Osteoblast (primary cell): Measurements from ENCODE around the gene ARRB2. TPM values are rescaled to one million over a fixed set of nuclear protein-coding genes. Genes with fewer than 3 reads are reported as not detected.
A peak's percentile ranks its signal among the peaks of the same experiment; 100 is the strongest.

Experiments used
- DNase-seq: peaks from one replicate; pipeline ENCODE4 v3.0.0; 2011; ENCODE audit warnings: low spot score, mixed read lengths; ENCODE audit not compliant: insufficient read length; ENCODE audit errors: missing footprints
- H2AFZ ChIP-seq: 2 replicates; pipeline ENCODE4 v1.6.0; 2011; ENCODE audit warnings: mild to moderate bottlenecking, low read length
- H3K27ac ChIP-seq: 2 replicates; pipeline ENCODE4 v1.5.1; 2011; ENCODE audit warnings: mild to moderate bottlenecking, low read depth, low read length, moderate library complexity
- H3K27me3 ChIP-seq: 2 replicates; pipeline ENCODE4 v1.6.0; 2012; ENCODE audit warnings: mild to moderate bottlenecking, control low read depth, inconsistent platforms, low read length, moderate library complexity; ENCODE audit not compliant: insufficient read depth
- H3K36me3 ChIP-seq: 2 replicates; pipeline ENCODE4 v1.5.1; 2011; ENCODE audit warnings: mild to moderate bottlenecking, low read length, control low read depth, moderate library complexity; ENCODE audit not compliant: insufficient read depth
- H3K4me1 ChIP-seq: 2 replicates; pipeline ENCODE4 v1.5.1; 2011; ENCODE audit warnings: mild to moderate bottlenecking, low read length, control low read depth, moderate library complexity; ENCODE audit not compliant: insufficient read depth
- H3K4me2 ChIP-seq: 2 replicates; pipeline ENCODE4 v1.6.0; 2011; ENCODE audit warnings: mild to moderate bottlenecking, low read length; ENCODE audit not compliant: insufficient read depth
- H3K4me3 ChIP-seq: fragments of 200-600 bp; sonication (generic); 3 replicates; pipeline ENCODE4 v1.5.1; 2012; ENCODE audit warnings: mild to moderate bottlenecking, low read length, inconsistent platforms; ENCODE audit not compliant: insufficient read depth
- H3K79me2 ChIP-seq: 2 replicates; pipeline ENCODE4 v1.6.0; 2012; ENCODE audit warnings: mild to moderate bottlenecking, low read length, control low read depth, inconsistent platforms; ENCODE audit not compliant: insufficient read depth
- H3K9me3 ChIP-seq: 2 replicates; pipeline ENCODE4 v1.5.1; 2011; ENCODE audit warnings: low read depth, low read length, control low read depth
- H4K20me1 ChIP-seq: 2 replicates; pipeline ENCODE4 v1.6.0; 2012; ENCODE audit warnings: mild to moderate bottlenecking, low read length, control low read depth; ENCODE audit not compliant: insufficient read depth
- total RNA-seq: library from RNA; depleted of rRNA; stranded (reverse); fragments of >200 nt; gene quantifications from 2 replicates; pipeline ENCODE4 v1.2.3, GENCODE V29; 2012
- TF ChIP-seq, protein P1 (sequence below): IDR thresholded peaks from 2 replicates; pipeline ENCODE4 v1.5.1; 2011; ENCODE audit warnings: mild to moderate bottlenecking, low read depth, low read length, moderate library complexity; ENCODE audit errors: extremely low read depth

Gene ARRB2
- total RNA-seq, 1 donor: 8.7 TPM

DNA sequence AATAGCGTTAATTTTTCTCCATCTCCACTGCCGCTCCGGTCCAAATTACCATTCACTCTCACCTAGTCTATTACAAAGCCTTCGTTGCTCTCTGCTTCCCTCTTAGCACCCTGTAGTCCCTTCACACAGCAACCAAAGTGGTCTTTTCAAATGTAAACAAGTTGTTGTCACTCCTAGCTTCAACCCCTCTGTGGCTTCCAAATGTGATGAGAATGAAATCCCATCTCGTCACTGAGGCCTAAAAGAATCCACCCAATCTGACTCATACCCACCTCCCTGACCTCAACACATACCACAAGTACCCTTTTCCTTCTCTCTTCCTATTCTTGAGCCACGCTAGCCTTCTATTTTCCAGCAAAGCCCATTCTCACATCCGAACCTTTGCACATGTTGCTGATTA is 4.3 kb upstream of the ARRB2 start:
- H3K27me3 ChIP-seq: no peaks in the 10 kb centered on the region
- no peak overlapping the region for H3K4me2 ChIP-seq
- H3K4me3 ChIP-seq: no peak overlapping the region
- H3K79me2 ChIP-seq: peaks cover 29% of the 10 kb centered on the region
- no peaks in the 10 kb centered on the region for H3K36me3 ChIP-seq
- DNase-seq: peak; percentile 68
- peaks cover 16% of the 10 kb centered on the region for H3K4me1 ChIP-seq
- H2AFZ ChIP-seq: no peak overlapping the region
- H3K9me3 ChIP-seq: no peaks in the 10 kb centered on the region
- no peak overlapping the region for H3K27ac ChIP-seq
- TF ChIP-seq, protein P1, sequence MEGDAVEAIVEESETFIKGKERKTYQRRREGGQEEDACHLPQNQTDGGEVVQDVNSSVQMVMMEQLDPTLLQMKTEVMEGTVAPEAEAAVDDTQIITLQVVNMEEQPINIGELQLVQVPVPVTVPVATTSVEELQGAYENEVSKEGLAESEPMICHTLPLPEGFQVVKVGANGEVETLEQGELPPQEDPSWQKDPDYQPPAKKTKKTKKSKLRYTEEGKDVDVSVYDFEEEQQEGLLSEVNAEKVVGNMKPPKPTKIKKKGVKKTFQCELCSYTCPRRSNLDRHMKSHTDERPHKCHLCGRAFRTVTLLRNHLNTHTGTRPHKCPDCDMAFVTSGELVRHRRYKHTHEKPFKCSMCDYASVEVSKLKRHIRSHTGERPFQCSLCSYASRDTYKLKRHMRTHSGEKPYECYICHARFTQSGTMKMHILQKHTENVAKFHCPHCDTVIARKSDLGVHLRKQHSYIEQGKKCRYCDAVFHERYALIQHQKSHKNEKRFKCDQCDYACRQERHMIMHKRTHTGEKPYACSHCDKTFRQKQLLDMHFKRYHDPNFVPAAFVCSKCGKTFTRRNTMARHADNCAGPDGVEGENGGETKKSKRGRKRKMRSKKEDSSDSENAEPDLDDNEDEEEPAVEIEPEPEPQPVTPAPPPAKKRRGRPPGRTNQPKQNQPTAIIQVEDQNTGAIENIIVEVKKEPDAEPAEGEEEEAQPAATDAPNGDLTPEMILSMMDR: no peak
- peaks cover 3% of the 10 kb centered on the region for H4K20me1 ChIP-seq

DNA sequence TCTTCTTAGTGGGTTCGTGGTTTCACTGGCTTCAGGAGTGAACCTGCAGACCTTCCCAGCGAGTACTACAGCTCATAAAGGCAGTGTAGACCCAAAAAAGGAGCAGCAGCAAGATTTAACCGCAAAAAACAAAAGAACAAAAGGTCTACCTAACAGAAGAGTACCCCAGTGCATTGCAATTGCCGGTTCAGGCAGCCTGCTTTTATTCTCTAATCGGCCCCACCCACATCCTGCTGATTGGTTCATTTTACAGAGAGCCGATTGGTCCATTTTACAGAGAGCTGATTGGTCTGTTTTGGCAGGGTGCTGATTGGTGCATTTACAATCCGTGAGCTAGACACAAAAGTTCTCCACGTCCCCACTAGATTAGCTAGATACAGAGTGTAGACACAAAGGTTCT is 2.0 kb upstream of the ARRB2 start:
- no peak overlapping the region for H2AFZ ChIP-seq
- TF ChIP-seq, protein P1: no peak
- H3K27me3 ChIP-seq: no peaks in the 10 kb centered on the region

DNA sequence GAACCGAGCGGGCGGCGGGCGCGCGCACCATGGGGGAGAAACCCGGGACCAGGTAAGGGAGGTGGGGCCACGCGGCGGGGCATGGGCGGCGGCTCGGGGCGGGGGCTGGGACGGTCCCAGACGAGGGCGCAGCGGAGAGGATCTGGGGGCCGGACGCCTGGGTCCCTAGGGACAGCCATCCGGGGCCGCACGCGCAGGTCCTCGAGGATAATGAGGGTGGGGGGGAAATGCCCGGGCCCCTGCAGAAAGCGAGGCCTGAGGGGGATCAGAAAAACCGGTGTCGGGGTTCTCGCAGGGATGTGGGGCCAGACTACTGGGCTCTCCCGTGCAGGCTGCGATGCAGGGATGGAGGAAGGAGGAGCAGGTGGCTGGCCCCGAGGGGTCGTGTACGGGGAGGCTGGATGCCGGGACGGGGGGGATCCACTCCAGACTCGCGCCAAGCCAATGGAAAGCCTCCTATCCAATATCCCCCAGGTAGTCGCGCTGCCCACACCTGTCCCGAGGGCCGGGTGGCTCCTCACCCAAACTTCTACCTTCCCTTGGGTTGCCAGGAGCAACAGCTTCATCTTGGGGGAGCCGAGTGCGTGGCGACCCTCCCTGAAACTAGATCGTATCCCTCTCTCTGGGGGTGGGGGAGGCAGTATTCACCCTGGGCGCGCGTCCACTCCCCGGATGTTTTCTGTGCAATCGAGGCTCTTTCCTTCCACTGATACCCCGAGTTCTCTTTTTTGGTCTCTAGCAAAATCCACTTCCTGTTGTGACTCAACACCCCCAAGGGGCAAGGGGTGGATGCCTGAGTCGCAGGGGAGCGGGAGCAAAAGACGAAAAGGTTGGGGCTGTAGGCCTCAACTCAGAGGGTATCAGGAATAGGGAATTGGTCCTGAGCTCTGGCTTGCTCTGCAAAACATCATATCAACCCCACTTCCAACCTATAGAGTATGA is 532 bp downstream of the ARRB2 start:
- peaks cover 3% of the 10 kb centered on the region for H3K4me1 ChIP-seq
- H3K27ac ChIP-seq: peak overlapping the region; percentile 17
- TF ChIP-seq, protein P1: no peak

More for the DNA sequence above, 2.0 kb upstream of the ARRB2 start:
- H3K9me3 ChIP-seq: no peaks in the 10 kb centered on the region
- no peak overlapping the region for H3K4me3 ChIP-seq
- peaks cover 8% of the 10 kb centered on the region for H3K79me2 ChIP-seq
- peaks cover 3% of the 10 kb centered on the region for H3K4me1 ChIP-seq
- peaks cover 3% of the 10 kb centered on the region for H4K20me1 ChIP-seq
- H3K4me2 ChIP-seq: no peak overlapping the region
- DNase-seq: no peak
- no peak overlapping the region for H3K27ac ChIP-seq
- no peaks in the 10 kb centered on the region for H3K36me3 ChIP-seq

DNA sequence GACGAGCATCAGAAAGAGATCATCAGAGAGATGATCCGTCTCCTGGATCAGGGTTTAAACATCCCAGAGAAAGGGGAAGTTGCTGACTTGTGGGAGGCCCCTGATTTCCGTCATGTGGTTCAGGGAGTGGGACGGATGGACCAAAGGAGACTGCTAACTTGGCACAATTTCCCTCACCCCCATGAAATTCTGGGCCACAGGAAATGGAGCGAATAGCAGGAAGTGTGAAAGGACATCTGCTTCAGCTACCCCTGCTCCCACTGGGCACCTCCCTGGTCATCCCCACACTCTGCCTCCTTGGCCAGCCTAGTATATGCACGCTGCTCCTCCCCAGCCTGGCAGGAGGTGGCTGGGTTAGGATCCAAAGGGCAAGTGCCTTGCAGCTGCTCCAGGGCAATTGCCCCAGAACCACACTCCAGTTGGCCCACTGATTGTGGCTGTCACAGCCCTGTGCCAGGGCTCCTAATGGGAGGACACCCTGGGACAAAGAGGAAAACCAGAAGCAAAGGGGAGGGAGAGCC is 1.3 kb downstream of the ARRB2 start:
- Histone ChIP-seq H3K27ac (no peak overlapping the region), H2AFZ (peak overlapping the region; percentile 78), H3K4me3 (no peak overlapping the region), H3K27me3 (no peaks in the 10 kb centered on the region), H3K4me1 (peaks cover 3% of the 10 kb centered on the region), H3K79me2 (no peaks in the 10 kb centered on the region), H4K20me1 (peaks cover 3% of the 10 kb centered on the region), H3K4me2 (peak overlapping the region; percentile 77), H3K9me3 (no peaks in the 10 kb centered on the region), H3K36me3 (no peaks in the 10 kb centered on the region)
- TF ChIP-seq, protein P1: no peak
- DNase-seq: peak; percentile 82

More for the DNA sequence above, 532 bp downstream of the ARRB2 start:
- Histone ChIP-seq H4K20me1 (peaks cover 3% of the 10 kb centered on the region), H2AFZ (peak overlapping the region; percentile 78), H3K27me3 (no peaks in the 10 kb centered on the region), H3K4me2 (peak overlapping the region; percentile 77), H3K4me3 (peak overlapping the region; percentile 76), H3K79me2 (no peaks in the 10 kb centered on the region), H3K36me3 (no peaks in the 10 kb centered on the region), H3K9me3 (no peaks in the 10 kb centered on the region)
- peak; percentile 68 for DNase-seq
